OCI-LY1 (cell line): ENCODE data around the gene HELZ2.

Experiments used
- H2AFZ ChIP-seq: fragments of 200-600 bp; sonication (generic), shearing (Covaris generic); 2 replicates; pipeline ENCODE4 v1.6.0; 2014; ENCODE audit warnings: antibody characterized with exemption, mild to moderate bottlenecking, low read length
- H3F3A ChIP-seq: fragments of 200-600 bp; sonication (generic), shearing (Covaris generic); 2 replicates; pipeline ENCODE4 v1.6.0; 2014; ENCODE audit warnings: mild to moderate bottlenecking, antibody characterized with exemption, low read length, moderate library complexity; ENCODE audit not compliant: insufficient read depth
- H3K27ac ChIP-seq: fragments of 200-600 bp; sonication (generic); 2 replicates; pipeline ENCODE4 v1.5.1; 2014; ENCODE audit warnings: low read length, mixed run types, mild to moderate bottlenecking, low read depth; ENCODE audit not compliant: poor library complexity, severe bottlenecking
- H3K27me3 ChIP-seq: fragments of 200-600 bp; sonication (generic); 2 replicates; pipeline ENCODE4 v1.6.0; 2014; ENCODE audit warnings: antibody characterized with exemption, mild to moderate bottlenecking, low read length, moderate library complexity; ENCODE audit not compliant: insufficient read depth
- H3K36me3 ChIP-seq: fragments of 200-600 bp; sonication (generic); 2 replicates; pipeline ENCODE4 v1.6.1; 2014; ENCODE audit warnings: mild to moderate bottlenecking, antibody characterized with exemption, low read length, moderate library complexity, mixed read lengths; ENCODE audit not compliant: insufficient read depth
- H3K4me1 ChIP-seq: fragments of 200-600 bp; sonication (generic); 2 replicates; pipeline ENCODE4 v1.5.1; 2014; ENCODE audit warnings: mild to moderate bottlenecking, low read length, moderate library complexity; ENCODE audit not compliant: insufficient read depth, severe bottlenecking
- H3K4me2 ChIP-seq: fragments of 200-600 bp; sonication (generic), shearing (Covaris generic); 2 replicates; pipeline ENCODE4 v1.6.1; 2014; ENCODE audit warnings: low read length
- H3K4me3 ChIP-seq: fragments of 200-600 bp; sonication (generic); 2 replicates; pipeline ENCODE4 v1.5.1; 2014; ENCODE audit warnings: low read length, low read depth, mild to moderate bottlenecking, mixed read lengths; ENCODE audit not compliant: poor library complexity, severe bottlenecking
- H3K79me2 ChIP-seq: fragments of 200-600 bp; shearing (Covaris generic); 2 replicates; pipeline ENCODE4 v1.6.1; 2016; ENCODE audit warnings: mixed run types, low read length, mixed read lengths; ENCODE audit not compliant: insufficient read depth
- H3K9ac ChIP-seq: fragments of 200-600 bp; sonication (generic), shearing (Covaris generic); 2 replicates; pipeline ENCODE4 v1.6.1; 2014; ENCODE audit warnings: mild to moderate bottlenecking, low read length, mixed read lengths
- H3K9me2 ChIP-seq: fragments of 200-600 bp; sonication (generic), shearing (Covaris generic); 2 replicates; pipeline ENCODE4 v1.6.1; 2014; ENCODE audit warnings: low read depth, mild to moderate bottlenecking, low read length, mixed read lengths
- H3K9me3 ChIP-seq: fragments of 200-600 bp; shearing (Covaris generic); 2 replicates; pipeline ENCODE4 v1.6.1; 2014; ENCODE audit warnings: low read length, mixed read lengths
- H4K20me1 ChIP-seq: fragments of 200-600 bp; sonication (generic), shearing (Covaris generic); 2 replicates; pipeline ENCODE4 v1.6.0; 2016; ENCODE audit warnings: mild to moderate bottlenecking, low read length; ENCODE audit not compliant: insufficient read depth
- EZH2 ChIP-seq: fragments of 200-600 bp; sonication (generic), shearing (Covaris generic); IDR thresholded peaks from 2 replicates; pipeline ENCODE4 v1.8.0; 2017; ENCODE audit warnings: borderline replicate concordance, mixed run types, mild to moderate bottlenecking, antibody characterized with exemption, low read length, moderate library complexity, mixed read lengths
- TF ChIP-seq, protein P1 (sequence below): fragments of 200-600 bp; sonication (generic), shearing (Covaris generic); IDR thresholded peaks from 2 replicates; pipeline ENCODE4 v1.5.1; 2017; ENCODE audit warnings: mild to moderate bottlenecking, antibody characterized with exemption, low read length, moderate library complexity, mixed read lengths

Gene HELZ2

GRCh38 chr20:63587776-63588591 lies 13.9 kb upstream of the HELZ2 start:
- no peaks in the 10 kb centered on the region for H3F3A ChIP-seq
- H3K4me3 ChIP-seq = no peak overlapping the region
- H4K20me1 ChIP-seq = no peaks in the 10 kb centered on the region
- no peaks in the 10 kb centered on the region for H3K27me3 ChIP-seq
- no peaks in the 10 kb centered on the region for H3K79me2 ChIP-seq
- no peak overlapping the region for H3K4me2 ChIP-seq
- no peaks in the 10 kb centered on the region for H3K9me2 ChIP-seq
- no peaks in the 10 kb centered on the region for H3K4me1 ChIP-seq
- TF ChIP-seq, protein P1, sequence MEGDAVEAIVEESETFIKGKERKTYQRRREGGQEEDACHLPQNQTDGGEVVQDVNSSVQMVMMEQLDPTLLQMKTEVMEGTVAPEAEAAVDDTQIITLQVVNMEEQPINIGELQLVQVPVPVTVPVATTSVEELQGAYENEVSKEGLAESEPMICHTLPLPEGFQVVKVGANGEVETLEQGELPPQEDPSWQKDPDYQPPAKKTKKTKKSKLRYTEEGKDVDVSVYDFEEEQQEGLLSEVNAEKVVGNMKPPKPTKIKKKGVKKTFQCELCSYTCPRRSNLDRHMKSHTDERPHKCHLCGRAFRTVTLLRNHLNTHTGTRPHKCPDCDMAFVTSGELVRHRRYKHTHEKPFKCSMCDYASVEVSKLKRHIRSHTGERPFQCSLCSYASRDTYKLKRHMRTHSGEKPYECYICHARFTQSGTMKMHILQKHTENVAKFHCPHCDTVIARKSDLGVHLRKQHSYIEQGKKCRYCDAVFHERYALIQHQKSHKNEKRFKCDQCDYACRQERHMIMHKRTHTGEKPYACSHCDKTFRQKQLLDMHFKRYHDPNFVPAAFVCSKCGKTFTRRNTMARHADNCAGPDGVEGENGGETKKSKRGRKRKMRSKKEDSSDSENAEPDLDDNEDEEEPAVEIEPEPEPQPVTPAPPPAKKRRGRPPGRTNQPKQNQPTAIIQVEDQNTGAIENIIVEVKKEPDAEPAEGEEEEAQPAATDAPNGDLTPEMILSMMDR = no peak
- no peak for TF ChIP-seq EZH2
- H2AFZ ChIP-seq = no peak overlapping the region
- H3K9me3 ChIP-seq = no peaks in the 10 kb centered on the region
- peaks cover 36% of the 10 kb centered on the region for H3K36me3 ChIP-seq
- H3K9ac ChIP-seq = no peak overlapping the region
- no peak overlapping the region for H3K27ac ChIP-seq

GRCh38 chr20:63587256-63587655 lies 13.2 kb upstream of the HELZ2 start:
- Histone ChIP-seq H3K9me3 (no peaks in the 10 kb centered on the region), H3K79me2 (no peaks in the 10 kb centered on the region), H3K4me3 (no peak overlapping the region), H3K9ac (no peak overlapping the region), H2AFZ (no peak overlapping the region), H3K9me2 (no peaks in the 10 kb centered on the region), H3K27ac (no peak overlapping the region), H3K4me1 (no peaks in the 10 kb centered on the region), H4K20me1 (no peaks in the 10 kb centered on the region), H3K4me2 (no peak overlapping the region), H3F3A (no peaks in the 10 kb centered on the region), H3K27me3 (no peaks in the 10 kb centered on the region), H3K36me3 (peaks cover 30% of the 10 kb centered on the region)
- TF ChIP-seq EZH2 = no peak
- TF ChIP-seq, protein P1 = no peak

GRCh38 chr20:63586797-63587196 lies 12.8 kb upstream of the HELZ2 start:
- Histone ChIP-seq H3K9ac (no peak overlapping the region), H3K36me3 (peaks cover 25% of the 10 kb centered on the region)
- TF ChIP-seq, protein P1 = no peak
- TF ChIP-seq EZH2 = no peak

More at GRCh38 chr20:63586797-63587196, 12.8 kb upstream of the HELZ2 start:
- Histone ChIP-seq H2AFZ (no peak overlapping the region), H3K4me2 (no peak overlapping the region), H3K27me3 (no peaks in the 10 kb centered on the region), H4K20me1 (no peaks in the 10 kb centered on the region), H3K27ac (no peak overlapping the region), H3F3A (no peaks in the 10 kb centered on the region), H3K79me2 (no peaks in the 10 kb centered on the region), H3K9me3 (no peaks in the 10 kb centered on the region), H3K9me2 (no peaks in the 10 kb centered on the region), H3K4me1 (no peaks in the 10 kb centered on the region), H3K4me3 (no peak overlapping the region)
